K562 (cell line): ENCODE measurements around the gene LY6G6F. TPM values are rescaled to one million over a fixed set of nuclear protein-coding genes. Genes with fewer than 3 reads are reported as not detected.

Experiments
- BRF1 ChIP-seq: IDR thresholded peaks from 3 replicates; pipeline ENCODE4 v1.6.1; 2011; ENCODE audit warnings: borderline replicate concordance, mild to moderate bottlenecking; ENCODE audit not compliant: insufficient read length; ENCODE audit errors: extremely low read depth
- CREM ChIP-seq: IDR thresholded peaks from 2 replicates; pipeline ENCODE4 v1.6.1; 2014; ENCODE audit warnings: antibody characterized with exemption, low read depth
- CSDE1 ChIP-seq, 2 experiments: fragments of 450-650 bp; IDR thresholded peaks; 2 replicates each; pipeline ENCODE4 v1.6.1; 2016; ENCODE audit warnings: mild to moderate bottlenecking in 1 of 2
- DMBX1 ChIP-seq: fragments of 250-450 bp; sonication (Bioruptor Pico); IDR thresholded peaks from 2 replicates; pipeline ENCODE4 v1.8.0; 2022; ENCODE audit warnings: inconsistent platforms, mild to moderate bottlenecking, moderate library complexity, borderline replicate concordance
- ELF4 ChIP-seq: fragments of 450-650 bp; formaldehyde crosslinking; IDR thresholded peaks from 2 replicates; pipeline ENCODE4 v1.4.0; 2022; ENCODE audit warnings: missing genetic modification characterization
- KAT2B ChIP-seq: IDR thresholded peaks from one replicate; pipeline ENCODE4 v1.6.1; 2012; ENCODE audit warnings: low read depth, mild to moderate bottlenecking, control low read depth, inconsistent platforms, low read length, moderate library complexity
- KHSRP ChIP-seq: fragments of 450-650 bp; IDR thresholded peaks from 2 replicates; pipeline ENCODE4 v1.6.1; 2017
- MCM7 ChIP-seq, 2 experiments: fragments of 450-650 bp; IDR thresholded peaks; 2 replicates each; pipeline ENCODE4 v1.6.1; 2016 to 2018
- NFATC3 ChIP-seq: fragments of 450-650 bp; IDR thresholded peaks from 2 replicates; pipeline ENCODE4 v1.6.1; 2017; ENCODE audit warnings: mild to moderate bottlenecking
- NRF1 ChIP-seq, 2 experiments: fragments of 450-650 bp; IDR thresholded peaks in 1 of 2; conservative IDR thresholded peaks in 1 of 2; 2 replicates each; pipeline ENCODE4 v1.6.1; 2014; ENCODE audit warnings: mild to moderate bottlenecking in 2 of 2
- POLR2H ChIP-seq: IDR thresholded peaks from 2 replicates; pipeline ENCODE4 v1.6.1; 2016; ENCODE audit warnings: missing genetic modification characterization, low read depth, mild to moderate bottlenecking, control low read depth, missing compliant biosample characterization, moderate library complexity
- RBM17 ChIP-seq: fragments of 200-400 bp; formaldehyde crosslinking; IDR thresholded peaks from 2 replicates; pipeline ENCODE4 v1.6.1; 2017; ENCODE audit warnings: low read depth, mild to moderate bottlenecking, low read length, borderline replicate concordance
- RFX1 ChIP-seq: fragments of 450-650 bp; IDR thresholded peaks from 2 replicates; pipeline ENCODE4 v1.6.1; 2016; ENCODE audit warnings: mild to moderate bottlenecking, moderate library complexity
- SMARCE1 ChIP-seq: fragments of 450-650 bp; IDR thresholded peaks from 2 replicates; pipeline ENCODE4 v1.7.1; 2016; ENCODE audit warnings: mild to moderate bottlenecking
- ZBTB7A ChIP-seq: IDR thresholded peaks from 2 replicates; pipeline ENCODE4 v1.6.1; 2011; ENCODE audit warnings: low read depth, mild to moderate bottlenecking, low read length, moderate library complexity, borderline replicate concordance; ENCODE audit not compliant: control insufficient read depth
- ZFP91 ChIP-seq: sonication (generic); formaldehyde crosslinking; IDR thresholded peaks from 2 replicates; pipeline ENCODE4 v1.8.0; 2022; ENCODE audit warnings: mild to moderate bottlenecking, missing genetic modification reagents
- ZNF436 ChIP-seq: fragments of 250-450, 450-650 bp; sonication (Bioruptor Pico); formaldehyde crosslinking; IDR thresholded peaks from 2 replicates; pipeline ENCODE4 v1.7.0; 2020; ENCODE audit warnings: mild to moderate bottlenecking
- ZNF445 ChIP-seq: fragments of 250-450 bp; sonication (Bioruptor Pico); IDR thresholded peaks from 2 replicates; pipeline ENCODE4 v1.4.0; 2020; ENCODE audit warnings: low read depth, mild to moderate bottlenecking, moderate library complexity
- ZNF785 ChIP-seq: fragments of 250-450 bp; sonication (Bioruptor Pico); IDR thresholded peaks from 2 replicates; pipeline ENCODE4 v1.4.0; 2020; ENCODE audit warnings: mild to moderate bottlenecking
- polyA plus RNA-seq, 8 experiments: library from polyadenylated mRNA; depleted of rRNA in 4 of 8; stranded (reverse) in 5 of 8; unstranded in 3 of 8; fragments of >200 nt; fragmentation: Nextera tagmentation in 2 of 8; fragmentation: Illumina TruSeq in 1 of 8; extraction: Ambion mirVana in 2 of 8; extraction: Trizol in 1 of 8; gene quantifications; 2 replicates each; pipeline versions ENCODE4 v1.2.1 to v1.2.3, GENCODE V29; 2011 to 2014; ENCODE audit warnings: inconsistent platforms in 1 of 8, missing spikeins in 1 of 8
- total RNA-seq, 7 experiments: library from RNA; depleted of rRNA in 6 of 7; stranded (reverse); fragments of >200 nt in 6 of 7; fragmentation: Illumina TruSeq in 2 of 7; extraction: Trizol in 2 of 7; gene quantifications; 2 replicates each; pipeline versions ENCODE4 v1.2.1 to v1.2.3, GENCODE V29; 2011 to 2021; ENCODE audit warnings: low replicate concordance in 1 of 7
- TF ChIP-seq, protein P1 (sequence below): fragments of 250-450 bp; sonication (Bioruptor Pico); IDR thresholded peaks from 2 replicates; pipeline ENCODE4 v1.5.0; 2021; ENCODE audit warnings: mild to moderate bottlenecking, moderate library complexity
- TF ChIP-seq, protein P2 (sequence below): fragments of 150-350 bp; conservative IDR thresholded peaks from 2 replicates; pipeline ENCODE4 v1.6.1; 2014; ENCODE audit warnings: low read length

LY6G6F gene
- total and polyA plus RNA-seq, 9 of the 15 experiments (the other 6 are each of a cell fraction or from before 2014, with no cell fraction given), result 0.14 to 0.50 (median 0.28) TPM; not detected in 2

DNA sequence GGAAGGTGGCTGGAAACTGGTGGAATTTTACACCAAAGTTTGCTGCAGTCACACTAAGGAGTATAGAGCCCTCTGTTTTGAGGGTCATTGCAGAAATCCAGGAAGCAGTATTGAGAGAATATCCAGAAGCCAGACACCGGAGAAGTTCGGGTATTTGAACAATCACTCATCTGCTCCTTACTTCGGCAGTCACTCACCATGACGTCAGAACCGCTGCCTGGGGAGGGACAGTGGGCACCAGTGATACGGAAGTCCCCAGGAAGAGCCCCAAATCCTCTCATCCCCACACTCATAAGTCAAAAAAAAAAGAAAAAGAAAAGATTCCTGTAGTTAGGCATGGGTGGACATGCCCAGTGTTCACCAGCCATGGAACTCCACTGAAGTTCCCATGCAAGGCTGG lies 29.8 kb upstream of the LY6G6F start (continued):
- TF ChIP-seq RBM17, result no peak
- no peak for TF ChIP-seq BRF1
- TF ChIP-seq NRF1 (conservative IDR thresholded peaks at IDR 0.05 in 1 of 2, IDR thresholded peaks at IDR 0.05 in 1 of 2), result no peak
- TF ChIP-seq KHSRP, result peak; percentile 46; the same call in 1 of the 2 replicates
- TF ChIP-seq ZNF436 (CRISPR knock-in tag), result no peak
- TF ChIP-seq DMBX1 (CRISPR knock-in tag), result peak; percentile 65; the same call in 1 of the 2 replicates
- TF ChIP-seq RFX1, result no peak
- TF ChIP-seq, protein P1, sequence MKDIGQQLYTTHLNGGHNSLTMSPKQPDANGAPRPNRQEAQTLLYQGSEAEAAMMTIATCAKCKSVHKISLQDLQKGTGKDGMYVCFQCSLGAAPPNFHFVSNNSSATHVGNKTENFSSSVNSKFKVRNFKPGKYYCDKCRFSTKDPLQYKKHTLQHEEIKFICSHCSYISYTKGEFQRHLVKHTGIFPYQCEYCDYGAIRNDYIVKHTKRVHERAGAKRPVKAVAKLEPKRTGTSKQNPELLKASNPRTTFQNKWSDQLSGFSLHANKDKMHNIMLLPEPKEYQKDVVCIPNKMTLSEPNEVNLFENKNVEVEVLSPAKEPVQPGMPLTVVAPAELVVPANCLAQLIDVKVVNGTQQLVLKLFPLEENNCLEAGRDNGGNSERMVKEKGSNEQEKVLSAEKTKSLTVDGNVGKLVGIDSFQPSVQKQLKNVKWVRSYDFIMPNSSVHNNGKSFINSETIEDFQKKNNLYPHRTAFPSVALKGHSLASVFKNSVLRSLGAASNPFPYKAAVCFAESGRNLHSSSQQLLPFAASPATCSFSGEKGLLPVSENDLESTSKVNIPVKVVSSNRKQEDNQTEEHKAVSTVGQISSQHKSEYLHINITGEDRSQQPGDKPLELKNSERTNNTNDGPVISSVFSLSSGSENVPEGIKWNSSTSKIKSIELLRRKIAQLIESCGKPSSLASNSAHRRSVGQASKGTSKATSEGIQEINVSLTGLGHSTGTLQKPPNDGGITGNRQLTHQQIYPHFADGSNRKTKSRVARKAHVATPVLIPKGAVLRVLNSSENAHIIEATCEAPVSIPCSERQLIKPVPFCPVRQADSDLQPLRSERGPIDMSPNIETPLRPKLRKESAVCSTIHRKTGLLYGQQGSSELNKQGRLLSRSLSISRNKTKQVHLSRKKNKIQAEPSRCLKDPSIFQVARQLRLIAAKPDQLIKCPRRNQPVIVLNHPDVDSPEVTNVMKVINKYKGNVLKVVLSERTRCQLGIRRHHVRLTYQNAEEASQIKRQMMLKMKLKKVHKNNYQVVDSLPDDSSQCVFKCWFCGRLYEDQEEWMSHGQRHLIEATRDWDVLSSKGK (CRISPR knock-in tag), result no peak
- peak; percentile 94 for TF ChIP-seq CREM
- no peak for TF ChIP-seq KAT2B
- no peak for TF ChIP-seq NFATC3
- TF ChIP-seq ZFP91 (CRISPR knock-in tag), result no peak
- TF ChIP-seq SMARCE1, result 0 out of 2 replicates have a peak, but pooled peaks have one; percentile 59
- 0 out of 2 replicates have a peak, but pooled peaks have one; percentile 37 for TF ChIP-seq ELF4 (CRISPR knock-in tag)
- no peak for TF ChIP-seq POLR2H (tag)
- no peak for TF ChIP-seq ZNF785 (CRISPR knock-in tag)
- TF ChIP-seq MCM7 (IDR thresholded peaks at IDR 0.05), result no peak
- no peak; the same call in 1 of the 2 replicates for TF ChIP-seq ZBTB7A
- TF ChIP-seq CSDE1 (IDR thresholded peaks at IDR 0.05), result no peak
- TF ChIP-seq, protein P2, sequence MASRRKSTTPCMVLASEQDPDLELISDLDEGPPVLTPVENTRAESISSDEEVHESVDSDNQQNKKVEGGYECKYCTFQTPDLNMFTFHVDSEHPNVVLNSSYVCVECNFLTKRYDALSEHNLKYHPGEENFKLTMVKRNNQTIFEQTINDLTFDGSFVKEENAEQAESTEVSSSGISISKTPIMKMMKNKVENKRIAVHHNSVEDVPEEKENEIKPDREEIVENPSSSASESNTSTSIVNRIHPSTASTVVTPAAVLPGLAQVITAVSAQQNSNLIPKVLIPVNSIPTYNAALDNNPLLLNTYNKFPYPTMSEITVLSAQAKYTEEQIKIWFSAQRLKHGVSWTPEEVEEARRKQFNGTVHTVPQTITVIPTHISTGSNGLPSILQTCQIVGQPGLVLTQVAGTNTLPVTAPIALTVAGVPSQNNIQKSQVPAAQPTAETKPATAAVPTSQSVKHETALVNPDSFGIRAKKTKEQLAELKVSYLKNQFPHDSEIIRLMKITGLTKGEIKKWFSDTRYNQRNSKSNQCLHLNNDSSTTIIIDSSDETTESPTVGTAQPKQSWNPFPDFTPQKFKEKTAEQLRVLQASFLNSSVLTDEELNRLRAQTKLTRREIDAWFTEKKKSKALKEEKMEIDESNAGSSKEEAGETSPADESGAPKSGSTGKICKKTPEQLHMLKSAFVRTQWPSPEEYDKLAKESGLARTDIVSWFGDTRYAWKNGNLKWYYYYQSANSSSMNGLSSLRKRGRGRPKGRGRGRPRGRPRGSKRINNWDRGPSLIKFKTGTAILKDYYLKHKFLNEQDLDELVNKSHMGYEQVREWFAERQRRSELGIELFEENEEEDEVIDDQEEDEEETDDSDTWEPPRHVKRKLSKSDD, result no peak
- TF ChIP-seq ZNF445 (CRISPR knock-in tag), result 0 out of 2 replicates have a peak, but pooled peaks have one; percentile 37
